HFFc6 (cell line): ENCODE measurements around the gene VSX1. TPM values are rescaled to one million over a fixed set of nuclear protein-coding genes. Genes with fewer than 3 reads are reported as not detected.

Source experiments
- DNase-seq: peaks from one replicate; pipeline ENCODE4 v3.0.0-alpha.2; 2018
- H3K27ac Mint-ChIP-seq: 2 replicates; pipeline ENCODE4 v1.8.0; 2020; ENCODE audit warnings: mild to moderate bottlenecking, mixed read lengths
- H3K27me3 Mint-ChIP-seq: 2 replicates; pipeline ENCODE4 v1.8.0; 2021; ENCODE audit warnings: mild to moderate bottlenecking, moderate library complexity, mixed read lengths; ENCODE audit not compliant: insufficient read depth
- H3K36me3 Mint-ChIP-seq: 2 replicates; pipeline ENCODE4 v1.8.0; 2021; ENCODE audit warnings: low read depth, mixed read lengths
- H3K4me1 Mint-ChIP-seq: 2 replicates; pipeline ENCODE4 v1.8.0; 2020; ENCODE audit warnings: low read depth, mixed read lengths
- H3K4me3 Mint-ChIP-seq: 2 replicates; pipeline ENCODE4 v1.8.0; 2020; ENCODE audit warnings: mild to moderate bottlenecking, moderate library complexity, mixed read lengths
- H3K9me3 Mint-ChIP-seq: 2 replicates; pipeline ENCODE4 v1.8.0; 2020; ENCODE audit warnings: mild to moderate bottlenecking, mixed read lengths
- total RNA-seq, 6 experiments: library from RNA; stranded (reverse); fragmentation: NEBNext Ultra II Directional; extraction: Animal tissue kit (Norgen Biotek cat#: 25700); gene quantifications; 2 replicates in 1 of 6; 3 replicates in 5 of 6; pipeline ENCODE4 v1.2.3, GENCODE V29; 2021
- TF ChIP-seq, protein P1 (sequence below): fragments of 200-600 bp; sonication (generic); IDR thresholded peaks from 2 replicates; pipeline ENCODE4 v1.5.0; 2021; ENCODE audit warnings: antibody characterized with exemption, mild to moderate bottlenecking

VSX1 gene
- total RNA-seq, 6 experiments from 2014 or later, result not detected

DNA sequence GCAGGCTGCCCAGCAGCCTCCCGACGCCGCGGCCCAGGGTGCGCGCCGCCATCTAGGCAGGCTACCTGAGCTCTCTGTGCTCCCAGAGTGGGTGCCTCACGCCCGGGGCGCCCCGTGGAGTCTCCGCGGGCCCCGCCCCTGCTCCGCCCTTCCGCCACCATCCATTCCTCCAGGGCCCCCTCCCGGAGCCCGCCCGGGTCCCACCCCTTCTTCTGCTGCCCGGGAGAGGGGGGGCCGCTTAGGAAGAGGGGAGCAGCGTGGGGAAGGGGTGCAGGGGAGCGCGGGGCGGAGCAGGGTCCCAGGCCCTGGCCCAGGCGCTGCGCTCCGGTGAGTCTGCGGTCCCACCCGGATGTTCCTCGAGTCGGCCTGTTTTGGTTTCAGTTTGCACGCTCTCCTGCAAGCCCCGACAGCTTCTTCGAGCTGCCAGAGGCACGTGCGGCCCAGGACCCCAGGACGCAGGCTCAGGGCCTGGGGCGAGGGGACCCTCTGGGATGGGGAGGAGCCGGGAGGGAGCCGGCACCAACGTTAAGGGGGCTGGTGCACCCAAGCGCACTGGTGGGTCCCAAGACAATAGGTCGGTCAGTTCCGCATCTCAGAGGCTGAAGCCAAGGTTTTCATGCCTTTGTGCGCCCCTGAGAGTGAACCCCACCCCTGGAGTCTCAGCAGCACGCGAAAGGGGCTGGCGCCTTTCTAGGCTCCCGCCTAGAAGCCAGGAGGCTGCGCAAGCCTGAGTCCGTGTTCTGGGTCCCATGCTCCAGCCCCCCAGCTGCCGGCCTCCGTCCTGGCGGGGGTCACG, 23.7 kb downstream of the VSX1 start, which contains the start of gene ACSS1:
ACSS1 (minus strand) TSS at position 89 of the 796 bp plus-strand sequence; CDS start at position 52, 37 bp downstream.
- H3K4me1 Mint-ChIP-seq, result peaks cover 30% of the 10 kb centered on the region
- no peak for DNase-seq
- H3K27ac Mint-ChIP-seq, result no peak within 1 kb of the TSS
- TF ChIP-seq, protein P1, sequence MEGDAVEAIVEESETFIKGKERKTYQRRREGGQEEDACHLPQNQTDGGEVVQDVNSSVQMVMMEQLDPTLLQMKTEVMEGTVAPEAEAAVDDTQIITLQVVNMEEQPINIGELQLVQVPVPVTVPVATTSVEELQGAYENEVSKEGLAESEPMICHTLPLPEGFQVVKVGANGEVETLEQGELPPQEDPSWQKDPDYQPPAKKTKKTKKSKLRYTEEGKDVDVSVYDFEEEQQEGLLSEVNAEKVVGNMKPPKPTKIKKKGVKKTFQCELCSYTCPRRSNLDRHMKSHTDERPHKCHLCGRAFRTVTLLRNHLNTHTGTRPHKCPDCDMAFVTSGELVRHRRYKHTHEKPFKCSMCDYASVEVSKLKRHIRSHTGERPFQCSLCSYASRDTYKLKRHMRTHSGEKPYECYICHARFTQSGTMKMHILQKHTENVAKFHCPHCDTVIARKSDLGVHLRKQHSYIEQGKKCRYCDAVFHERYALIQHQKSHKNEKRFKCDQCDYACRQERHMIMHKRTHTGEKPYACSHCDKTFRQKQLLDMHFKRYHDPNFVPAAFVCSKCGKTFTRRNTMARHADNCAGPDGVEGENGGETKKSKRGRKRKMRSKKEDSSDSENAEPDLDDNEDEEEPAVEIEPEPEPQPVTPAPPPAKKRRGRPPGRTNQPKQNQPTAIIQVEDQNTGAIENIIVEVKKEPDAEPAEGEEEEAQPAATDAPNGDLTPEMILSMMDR, result no peak
- peaks cover 39% of the 10 kb centered on the region for H3K27me3 Mint-ChIP-seq
- no peaks in the 10 kb centered on the region for H3K36me3 Mint-ChIP-seq
- peak within 1 kb of the TSS; percentile 76 for H3K4me3 Mint-ChIP-seq
- H3K9me3 Mint-ChIP-seq, result no peaks in the 10 kb centered on the region

DNA sequence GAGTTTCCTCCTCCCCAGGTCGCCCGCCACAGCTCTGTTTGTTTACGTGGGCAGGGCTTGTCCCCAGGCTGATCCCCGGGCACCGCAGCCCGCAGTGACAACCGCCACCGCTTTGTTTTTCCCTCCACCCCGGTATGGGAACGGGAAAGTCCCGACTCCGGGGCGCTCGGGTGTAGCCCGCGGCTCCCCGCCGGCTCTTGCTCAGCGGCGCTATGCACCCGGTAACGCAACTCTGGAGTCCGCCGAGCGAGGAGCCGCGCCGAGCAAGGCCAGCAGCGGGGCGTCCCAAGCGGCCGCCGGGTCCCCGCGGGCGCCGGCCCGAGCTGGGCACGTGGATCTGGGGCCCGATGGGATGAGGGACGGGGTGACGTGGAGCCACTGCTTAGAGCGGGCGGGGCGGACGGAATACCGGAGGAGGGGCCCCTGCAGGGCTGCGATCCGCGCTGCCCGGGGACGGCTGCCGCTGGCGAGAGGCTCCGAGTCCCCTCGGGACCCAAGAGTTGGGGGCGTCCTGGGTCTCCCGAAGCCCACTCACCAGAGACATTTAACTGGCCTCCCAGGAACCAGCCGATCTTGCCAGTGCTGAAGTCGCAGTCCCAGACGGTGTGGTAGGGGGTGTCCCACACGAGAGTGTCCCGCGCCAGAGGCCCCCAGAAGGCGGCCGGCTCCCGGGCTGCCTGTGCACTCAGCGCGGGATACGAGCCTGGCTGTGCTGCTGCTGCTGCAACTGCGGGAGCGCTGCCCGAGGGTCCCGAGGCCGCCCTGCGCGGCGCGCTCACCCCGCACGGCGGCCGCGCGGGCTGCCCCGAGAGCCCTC, 24.5 kb downstream of the VSX1 start:
- Mint-ChIP-seq H3K27ac (no peak overlapping the region), H3K4me1 (peaks cover 33% of the 10 kb centered on the region), H3K27me3 (peaks cover 34% of the 10 kb centered on the region), H3K4me3 (peak overlapping the region; percentile 74), H3K36me3 (no peaks in the 10 kb centered on the region), H3K9me3 (no peaks in the 10 kb centered on the region)
- TF ChIP-seq, protein P1, result no peak
- DNase-seq, result peak; percentile 23

DNA sequence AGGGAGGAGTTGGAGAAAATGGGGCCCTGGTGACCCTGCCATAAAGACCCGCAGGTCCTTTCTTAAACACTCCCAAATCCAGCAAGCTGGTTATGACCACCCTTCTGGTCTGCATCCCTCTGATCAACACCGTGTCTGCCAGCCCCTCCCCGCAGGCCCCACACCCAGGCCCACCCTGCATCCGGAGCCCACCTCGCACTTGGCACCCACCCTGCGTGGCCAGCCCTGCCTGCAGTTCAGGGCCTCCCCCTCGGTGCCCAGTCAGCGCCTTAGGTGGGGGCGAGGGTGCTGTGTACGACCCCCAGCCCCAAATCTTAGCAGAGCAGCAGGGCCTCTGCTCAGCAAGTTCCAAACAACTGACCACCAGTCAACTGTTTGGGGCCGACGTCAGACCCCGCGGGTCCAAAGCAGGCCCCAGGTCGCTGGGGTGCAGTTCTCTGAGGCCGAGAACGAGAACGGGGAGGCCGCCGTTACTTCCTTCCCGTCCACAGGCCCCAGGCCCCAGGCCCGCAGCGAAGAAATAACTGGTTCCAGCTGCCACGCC, 25.2 kb downstream of the VSX1 start:
- TF ChIP-seq, protein P1, result no peak
- H3K27ac Mint-ChIP-seq, result no peak overlapping the region
- peaks cover 33% of the 10 kb centered on the region for H3K4me1 Mint-ChIP-seq
- DNase-seq, result no peak
- no peaks in the 10 kb centered on the region for H3K9me3 Mint-ChIP-seq
- H3K4me3 Mint-ChIP-seq, result peak overlapping the region; percentile 74
- H3K27me3 Mint-ChIP-seq, result peaks cover 28% of the 10 kb centered on the region
- H3K36me3 Mint-ChIP-seq, result no peaks in the 10 kb centered on the region

DNA sequence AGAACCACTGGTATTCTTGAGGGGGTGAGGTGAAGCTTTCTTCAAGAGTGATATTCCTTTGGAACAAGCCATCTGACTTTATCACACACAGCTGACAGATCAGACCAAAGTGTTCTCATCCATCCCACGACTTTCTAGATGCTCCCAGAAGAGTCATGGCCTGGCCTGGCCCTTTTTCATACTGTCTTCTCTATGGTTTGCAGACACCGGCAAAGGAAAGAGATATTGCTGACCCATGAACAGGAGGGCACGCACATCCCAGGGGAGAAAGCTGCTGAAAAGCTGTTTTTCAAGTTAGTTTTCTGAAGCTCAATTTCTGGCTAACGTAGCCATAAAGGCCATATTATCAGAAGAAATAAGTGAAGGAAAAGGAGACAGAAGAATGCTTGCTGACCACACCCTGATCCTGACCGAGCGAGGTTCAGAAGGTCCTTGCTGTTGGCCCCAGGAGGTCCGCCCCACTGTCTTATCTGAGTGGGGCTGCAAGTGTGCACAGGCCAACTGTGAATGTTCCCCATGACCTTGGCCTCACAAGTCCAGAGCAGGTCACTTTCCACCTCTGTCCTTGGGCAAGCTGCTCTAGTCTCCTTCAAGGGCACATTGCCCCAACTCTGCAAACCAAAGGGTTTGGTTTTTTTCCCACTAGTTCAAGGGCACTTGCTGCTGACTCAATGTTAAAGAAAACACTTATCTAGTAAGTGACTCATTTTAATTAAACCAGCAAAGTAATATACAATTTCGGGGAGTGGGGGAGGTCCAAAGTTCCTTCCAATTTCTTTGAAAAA, 26.0 kb downstream of the VSX1 start:
- no peak overlapping the region for H3K27ac Mint-ChIP-seq
- peaks cover 24% of the 10 kb centered on the region for H3K27me3 Mint-ChIP-seq
- TF ChIP-seq, protein P1, result no peak
- no peaks in the 10 kb centered on the region for H3K9me3 Mint-ChIP-seq
- H3K36me3 Mint-ChIP-seq, result no peaks in the 10 kb centered on the region
- H3K4me3 Mint-ChIP-seq, result peak overlapping the region; percentile 74; the same call in 1 of the 2 replicates
- peaks cover 33% of the 10 kb centered on the region for H3K4me1 Mint-ChIP-seq
- no peak for DNase-seq
